T-helper 1 cell (primary cell): ENCODE data around the gene TAF13.
"Not testable (repeated sequence)": the region's sequence is repeated elsewhere in the genome, so short reads cannot be mapped to it uniquely, and the experiment has no call there.

Experiments used
- DNase-seq, 5 donors: peaks; one replicate each; pipeline ENCODE4 v3.0.0-alpha.2; 2012 to 2020

TAF13 gene

DNA sequence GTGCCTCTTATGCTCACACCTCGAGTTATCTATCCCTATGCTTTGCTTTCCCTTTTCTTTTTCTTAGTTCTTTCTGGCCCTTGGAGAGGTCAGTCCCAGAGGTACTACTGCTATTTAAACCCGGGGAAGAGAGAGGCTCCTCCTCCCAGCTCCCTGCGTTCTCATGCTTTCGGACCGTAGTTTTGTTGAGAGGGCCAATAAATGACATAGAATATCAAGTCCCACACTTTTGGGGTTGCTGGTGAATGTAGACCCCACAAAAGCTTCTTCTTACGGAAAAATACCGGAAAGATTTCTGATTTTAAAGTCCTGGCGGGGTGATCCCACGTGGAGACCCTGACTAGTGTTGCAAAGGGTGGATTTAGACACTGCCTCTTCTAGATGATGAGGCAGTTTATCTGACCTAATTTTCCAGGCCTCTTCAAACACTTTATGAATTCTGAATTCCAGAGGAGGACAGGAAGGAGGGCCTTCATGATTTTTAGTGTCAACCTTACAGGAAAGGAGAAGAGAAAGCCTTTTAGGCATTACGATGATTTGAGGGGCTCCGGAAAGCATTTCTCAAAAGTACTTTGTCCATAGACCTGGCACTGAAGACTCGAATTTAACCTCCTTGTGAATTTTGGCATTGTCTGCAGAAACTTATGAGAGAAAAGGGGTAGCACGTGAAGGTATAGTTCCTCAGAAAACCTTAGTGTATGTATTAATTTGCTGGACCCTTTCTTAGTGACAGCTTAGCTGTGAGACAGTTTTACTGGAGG is 15.5 kb upstream of the TAF13 start:
- no peak for DNase-seq

DNA sequence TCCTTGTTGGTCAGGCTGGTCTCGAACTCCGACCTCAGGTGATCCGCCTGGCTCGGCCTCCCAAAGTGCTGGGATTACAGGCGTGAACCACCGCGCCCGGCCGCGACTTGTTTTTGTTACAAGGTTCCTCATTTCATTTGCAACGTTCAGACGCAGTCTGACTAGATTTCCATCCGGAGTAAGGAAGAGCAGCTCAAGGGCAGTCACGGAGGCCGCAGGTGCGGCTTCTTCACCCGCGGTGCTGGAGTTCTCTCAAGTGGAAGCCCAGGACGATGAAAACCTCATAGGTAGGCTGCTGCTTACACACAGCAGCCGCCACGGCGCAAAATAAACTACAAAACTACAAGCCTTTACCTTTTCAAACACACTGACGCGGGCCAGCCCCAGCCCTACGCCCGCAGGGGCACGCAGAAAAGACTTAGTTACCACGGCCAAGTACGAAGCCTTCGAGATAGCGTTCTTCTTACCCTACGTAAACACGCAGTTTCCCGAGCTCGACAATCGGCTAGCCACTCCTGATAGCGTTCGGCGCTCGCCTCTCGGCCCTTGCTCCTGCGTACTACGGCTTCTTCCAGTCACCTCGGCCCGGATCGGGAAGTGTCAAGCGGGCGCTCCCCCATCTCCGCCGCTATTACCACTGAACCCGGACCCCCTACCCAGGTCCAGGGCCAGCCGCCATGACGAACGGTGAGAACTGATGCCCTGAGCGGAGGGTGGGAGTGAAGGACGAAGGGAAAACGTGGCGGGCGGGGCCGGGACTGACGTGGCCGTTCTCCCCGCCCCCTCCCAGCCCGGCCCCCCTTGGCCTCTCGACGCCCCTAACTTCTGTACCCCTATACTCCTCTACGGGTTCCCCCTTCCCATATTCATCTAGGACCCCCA is 14.6 kb upstream of the TAF13 start, which contains the start of gene TMEM167B:
TMEM167B (plus strand) TSS at position 569 of the 882 bp plus-strand sequence; CDS start at position 678, 109 bp downstream.
- DNase-seq, result peak; percentile 66 to 91 (median 78)

DNA sequence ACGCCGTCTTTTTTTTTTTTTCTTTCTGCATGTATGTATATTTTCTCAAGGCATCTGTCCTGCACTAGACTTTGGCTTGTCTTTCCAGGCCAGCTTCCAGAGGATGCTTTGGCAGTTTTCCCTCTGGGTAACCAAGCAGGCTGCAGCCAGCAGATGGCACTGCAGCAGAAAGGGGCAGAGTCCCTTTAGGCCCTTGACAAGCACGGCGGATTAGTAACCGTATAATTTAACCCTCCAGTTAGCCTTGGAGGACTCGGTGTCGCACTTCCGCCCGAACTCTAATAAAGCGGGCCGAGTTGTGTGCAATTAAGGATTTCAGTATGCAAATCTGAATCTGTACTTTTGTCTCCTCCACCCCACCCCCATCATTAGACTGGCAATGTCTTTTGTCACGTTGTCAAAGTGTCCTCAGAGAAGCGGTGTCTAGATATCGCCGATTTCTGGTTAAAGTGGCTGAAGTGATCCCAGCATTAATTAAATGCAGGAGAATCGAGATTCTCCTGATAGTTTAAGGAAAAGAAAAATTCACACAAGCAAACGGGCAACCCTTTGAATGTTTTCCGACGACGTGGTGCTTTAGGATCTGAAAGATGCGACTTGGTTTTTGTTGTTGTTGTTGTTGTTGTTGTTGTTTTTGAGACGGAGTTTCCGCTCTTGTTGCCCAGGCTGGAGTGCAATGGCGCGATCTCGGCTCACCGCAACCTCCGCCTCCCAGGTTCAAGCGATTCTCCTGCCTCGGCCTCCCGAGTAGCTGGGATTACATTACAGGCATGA is 13.6 kb upstream of the TAF13 start:
- peak in 1 of 5 donors; percentile 28 for DNase-seq

DNA sequence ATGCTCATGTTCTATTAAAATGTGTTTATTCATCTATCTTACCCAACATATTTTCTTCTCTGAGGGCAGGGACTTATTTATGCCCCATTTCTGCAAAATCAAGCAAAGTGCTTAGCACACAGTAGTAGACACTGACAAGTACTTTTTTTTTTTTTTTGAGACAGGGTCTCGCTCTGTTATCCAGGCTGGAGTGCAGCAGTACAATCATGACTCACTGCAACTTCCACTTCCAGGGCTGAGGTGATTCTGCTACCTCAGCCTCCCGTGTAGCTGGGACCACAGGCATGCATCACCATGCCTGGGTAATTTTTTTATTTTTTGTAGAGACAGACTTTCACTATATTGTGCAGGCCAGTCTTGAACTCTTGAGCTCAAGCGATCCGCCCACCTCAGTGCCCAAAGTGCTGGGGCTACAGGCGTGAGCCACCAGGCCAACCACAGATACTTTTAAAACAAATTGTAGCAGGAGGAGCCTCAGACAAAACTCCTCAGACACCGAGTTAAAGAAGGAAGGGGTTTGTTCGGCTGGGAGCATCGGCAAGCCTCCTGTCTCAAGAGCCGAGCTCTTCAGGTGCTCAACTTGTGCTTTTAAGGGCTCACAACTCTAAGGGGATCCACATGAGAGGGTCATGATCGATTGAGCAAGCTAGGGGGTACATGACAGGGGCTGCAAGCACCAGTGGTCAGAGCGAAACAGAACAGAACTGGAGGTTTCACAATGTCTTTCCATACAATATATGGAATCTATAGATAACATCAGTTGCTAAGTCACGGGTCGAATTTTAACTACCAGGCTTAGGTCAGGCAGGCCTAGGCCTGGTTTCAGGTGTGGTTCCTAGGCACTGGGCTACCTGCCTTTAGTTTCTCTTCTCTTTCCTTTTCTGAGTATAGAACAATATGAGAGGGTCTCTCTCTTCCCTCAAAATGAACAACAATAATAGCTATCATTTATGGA is 9.0 kb upstream of the TAF13 start:
- DNase-seq, result no peak

DNA sequence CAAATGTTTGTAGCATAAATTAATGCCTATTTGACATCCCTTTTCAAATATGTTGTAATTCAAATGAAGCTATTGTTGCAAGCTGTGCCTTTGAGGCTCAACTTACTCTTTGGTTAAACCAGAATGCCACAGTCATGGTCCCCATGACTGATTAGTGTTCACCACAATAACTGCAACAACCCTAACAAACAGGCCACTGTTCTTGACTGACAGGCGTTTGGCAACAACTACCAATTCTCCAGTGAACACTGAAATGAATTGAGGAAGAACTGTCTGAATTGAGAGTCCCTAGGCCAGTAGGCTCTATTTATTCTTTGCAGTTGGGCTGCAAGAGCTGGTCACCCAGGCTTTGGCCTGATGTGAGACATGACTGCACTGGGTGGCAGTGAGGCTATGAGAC is 8.1 kb upstream of the TAF13 start:
- DNase-seq, result no peak

DNA sequence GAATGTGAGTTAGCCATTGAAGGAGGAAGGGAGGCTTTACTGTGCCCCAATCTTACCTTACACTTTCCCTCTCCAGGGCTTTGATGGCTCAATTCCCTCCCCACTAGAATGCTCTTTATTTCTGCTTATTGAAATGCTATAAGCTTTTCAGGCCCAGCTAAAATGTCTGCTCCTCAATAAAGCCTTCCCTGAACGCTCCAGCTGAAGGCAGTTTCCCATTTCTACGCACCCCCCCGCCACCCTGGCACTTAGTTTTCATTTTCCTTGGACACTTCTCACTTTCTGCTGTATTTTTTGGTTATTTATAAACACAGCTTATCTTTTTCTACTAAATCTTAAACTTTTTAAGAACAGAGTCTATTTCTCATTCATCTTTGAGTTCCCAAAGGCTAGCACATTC is 7.7 kb upstream of the TAF13 start:
- DNase-seq, result no peak

DNA sequence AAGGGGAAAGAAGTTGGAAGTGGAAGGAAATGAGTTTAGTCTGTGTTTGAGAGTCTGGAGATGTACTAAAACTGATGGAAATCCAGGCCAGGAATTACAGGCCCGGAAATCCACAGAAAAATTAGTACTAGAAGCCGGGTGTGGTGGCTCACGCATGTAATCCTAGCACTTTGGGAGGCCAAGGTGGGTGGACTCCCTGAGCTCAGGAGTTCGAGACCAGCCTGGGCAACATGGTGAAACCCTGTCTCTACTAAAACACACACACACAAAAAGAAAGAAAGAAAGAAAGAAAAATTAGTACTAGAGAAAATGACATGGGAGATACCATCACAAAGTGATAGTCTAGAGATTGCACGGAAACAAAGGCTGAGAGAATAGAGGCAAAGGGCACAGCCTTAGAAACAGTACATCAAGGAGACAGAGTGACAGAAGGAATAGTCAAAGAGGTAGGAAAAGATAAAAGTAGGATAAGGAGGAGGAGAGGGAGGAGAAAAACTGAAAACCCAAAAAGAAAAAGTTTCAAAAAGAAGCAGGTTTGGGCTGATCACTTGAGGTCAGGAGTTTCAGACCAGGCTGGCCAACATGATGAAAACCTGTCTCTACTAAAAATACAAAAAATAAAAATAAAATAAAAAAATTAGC is 4.8 kb upstream of the TAF13 start:
- no peak for DNase-seq

DNA sequence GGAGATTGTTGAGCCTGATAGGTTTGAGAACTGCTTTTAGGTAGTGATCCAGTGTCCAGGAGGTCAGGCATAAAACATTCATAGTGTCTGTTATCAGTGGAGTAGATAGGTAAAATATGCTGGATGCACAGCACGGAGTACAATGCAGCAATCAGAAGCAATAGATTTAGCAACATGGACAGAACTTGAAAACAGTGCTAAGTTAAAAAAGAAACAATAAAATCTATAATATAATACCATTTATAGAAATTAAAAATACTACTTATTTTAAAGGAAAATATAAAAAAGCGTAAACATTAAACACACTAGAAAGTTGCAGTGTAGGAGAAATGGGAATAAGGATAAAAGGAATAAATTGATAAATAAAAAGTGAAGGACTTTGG is 3.4 kb upstream of the TAF13 start:
- DNase-seq, result no peak

DNA sequence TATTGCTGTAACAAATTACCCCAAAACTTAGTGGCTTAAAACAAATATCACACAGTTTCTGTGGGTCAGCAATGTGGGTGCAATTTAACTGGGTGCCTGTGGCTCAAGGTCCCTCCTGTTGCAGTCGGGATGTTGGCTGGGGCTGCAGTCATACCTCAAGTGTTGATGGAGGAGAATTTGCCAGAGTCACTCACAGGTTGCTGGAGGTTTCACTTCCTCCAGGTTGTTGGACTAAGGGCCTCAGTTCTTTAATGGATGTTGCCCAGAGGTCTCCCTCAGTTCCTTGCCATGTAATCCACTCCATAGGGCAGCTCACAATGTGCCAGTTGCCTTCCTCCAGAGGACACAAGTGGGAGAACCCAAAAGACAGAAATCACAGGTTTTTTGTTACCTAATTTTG is 2.5 kb upstream of the TAF13 start:
- no peak for DNase-seq

DNA sequence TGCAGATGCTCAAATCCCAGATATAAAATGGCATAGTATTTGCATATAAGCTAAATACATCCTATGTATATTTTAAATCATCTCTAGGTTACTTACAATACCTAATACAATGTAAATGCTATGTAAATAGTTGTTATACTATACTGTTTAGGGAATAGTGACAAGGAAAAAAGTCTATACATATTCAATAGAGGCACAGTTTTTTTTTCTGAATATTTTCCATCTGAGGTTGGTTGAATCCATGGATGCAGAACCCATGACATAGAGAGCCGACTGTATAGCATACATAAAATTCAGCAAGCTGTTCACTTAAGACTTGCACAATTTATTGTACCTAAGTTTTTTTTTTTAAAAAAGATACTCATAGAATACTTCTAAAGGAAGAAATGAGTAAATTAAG is 6.5 kb downstream of the TAF13 start:
- DNase-seq, result no peak

DNA sequence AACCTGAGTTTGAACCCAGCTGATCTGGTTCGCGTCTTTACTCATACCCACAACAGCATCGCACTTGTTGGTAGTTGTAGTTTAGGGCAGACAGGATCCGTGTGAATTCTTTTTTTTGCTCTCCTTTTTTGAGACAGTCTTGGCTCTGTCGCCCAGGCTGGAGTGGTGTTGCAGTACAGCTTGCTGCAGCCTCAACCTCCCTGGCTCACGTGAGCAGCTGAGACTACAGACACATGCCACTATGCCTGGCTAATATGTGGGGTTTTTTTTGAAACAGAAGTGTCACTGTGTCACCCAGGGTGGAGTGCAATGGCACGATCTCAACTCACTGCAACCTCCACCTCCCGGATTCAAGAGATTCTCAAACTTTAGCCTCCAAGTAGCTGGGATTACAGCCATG is 7.9 kb downstream of the TAF13 start:
- no peak for DNase-seq

DNA sequence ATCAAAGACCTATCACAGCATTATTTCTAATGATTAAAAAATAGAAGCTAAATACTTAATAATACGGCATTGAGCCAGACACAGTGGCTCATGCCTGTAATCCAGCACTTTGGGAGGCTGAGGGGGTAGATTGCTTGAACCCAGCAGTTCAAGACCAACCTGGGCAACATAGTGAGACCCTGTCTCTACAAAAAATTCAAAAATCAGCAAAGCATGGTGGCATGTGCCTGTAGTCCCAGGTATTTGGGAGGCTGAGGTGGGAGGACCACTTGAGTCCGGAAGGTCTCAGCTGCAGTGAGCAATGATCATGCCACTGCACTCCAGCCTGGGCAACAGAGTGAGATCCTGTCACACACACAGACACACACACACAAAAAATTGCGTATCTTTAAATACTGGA is 10.7 kb downstream of the TAF13 start:
- no peak for DNase-seq

DNA sequence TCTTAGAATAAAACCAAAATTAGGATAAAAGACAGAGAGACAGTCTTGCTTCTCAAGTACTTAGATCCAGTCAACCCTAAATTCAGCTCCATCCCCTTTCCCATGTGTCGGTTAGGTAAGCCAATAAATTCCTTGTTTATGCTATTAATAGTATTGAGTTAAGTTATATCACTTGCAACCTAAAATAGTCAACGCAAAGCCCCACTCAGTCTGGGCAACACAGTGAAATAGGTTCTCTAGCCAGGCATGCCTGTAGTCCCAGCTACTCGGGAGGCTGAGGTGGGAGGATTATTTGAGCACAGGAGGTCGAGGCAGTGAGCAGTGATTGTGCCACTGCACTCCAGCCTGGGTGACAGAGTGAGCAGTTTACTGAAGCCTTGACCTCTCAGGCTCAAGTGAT is 14.6 kb downstream of the TAF13 start:
- DNase-seq, result no peak

DNA sequence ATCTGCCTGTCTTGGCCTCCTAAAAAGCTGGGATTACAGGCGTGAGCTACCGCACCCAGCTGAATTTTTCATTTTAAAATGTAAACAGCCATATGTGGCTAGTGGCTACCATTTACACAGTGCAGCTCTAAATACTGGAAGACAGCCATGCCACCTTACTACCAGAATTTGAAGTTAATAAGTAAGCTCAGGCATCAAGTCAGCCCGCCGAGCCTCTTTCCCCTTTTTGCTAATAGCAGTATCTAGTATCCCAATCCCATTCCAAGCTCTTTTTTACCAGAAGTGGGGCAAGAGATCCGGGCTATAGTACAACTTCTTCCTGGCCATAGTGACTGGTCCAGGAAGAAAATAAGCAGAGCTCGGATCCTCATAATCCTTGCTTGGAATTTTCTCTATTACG is 15.1 kb downstream of the TAF13 start:
- no peak for DNase-seq

DNA sequence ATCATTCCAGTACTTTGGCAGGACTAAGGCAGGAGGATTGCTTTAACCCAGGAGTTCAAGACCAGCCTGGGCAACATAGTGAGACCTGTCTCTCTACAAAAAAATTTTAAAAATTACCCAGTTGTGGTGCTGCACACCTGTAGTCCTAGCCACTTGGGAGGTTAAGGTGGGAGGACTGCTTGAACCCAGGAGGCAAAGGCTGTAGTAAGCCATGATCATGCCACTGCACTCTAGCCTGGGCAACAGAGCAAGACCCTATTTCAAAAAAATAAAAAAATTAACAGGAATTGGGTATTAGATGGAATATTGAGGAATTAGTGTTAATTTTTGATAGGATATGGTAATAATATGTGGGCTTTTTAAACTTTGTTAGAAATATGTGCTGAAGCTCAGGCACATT is 16.8 kb downstream of the TAF13 start:
- no peak for DNase-seq

DNA sequence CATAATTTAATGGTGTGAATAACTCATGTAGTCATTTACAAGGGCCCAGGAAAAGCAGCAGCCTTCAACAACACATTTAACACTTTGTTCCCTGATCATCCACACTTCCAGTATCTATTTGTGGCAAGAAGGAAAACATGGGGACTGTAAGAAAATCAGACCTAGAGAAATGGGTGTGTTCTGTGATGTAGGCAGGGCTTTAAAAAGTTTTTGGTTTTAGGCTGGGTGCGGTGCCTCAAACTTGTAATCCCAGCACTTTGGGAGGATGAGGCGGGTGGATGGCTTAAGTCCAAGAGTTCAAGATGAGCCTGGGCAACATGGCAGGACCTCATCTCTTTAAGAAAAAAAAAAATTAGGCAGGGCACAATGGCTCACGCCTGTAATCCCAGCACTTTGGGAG is 19.7 kb downstream of the TAF13 start:
- no peak for DNase-seq

DNA sequence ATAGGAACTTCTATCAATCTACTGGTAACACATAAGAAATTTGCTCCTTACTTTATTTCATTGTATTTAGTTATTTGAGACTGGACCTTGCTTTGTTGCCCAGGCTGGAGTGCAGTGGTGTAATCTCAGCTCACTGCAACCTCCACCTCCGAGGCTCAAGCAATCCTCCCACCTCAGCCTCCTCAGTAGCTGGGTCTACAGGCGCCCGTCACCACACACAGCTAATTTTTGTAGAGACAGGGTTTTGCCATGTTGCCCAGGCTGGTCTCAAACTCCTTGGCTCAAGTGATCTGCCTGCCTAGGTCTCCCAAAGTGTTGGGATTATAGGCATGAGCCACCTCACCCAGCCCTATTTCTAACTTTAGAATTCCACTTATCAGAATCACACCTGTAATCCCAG is 23.7 kb downstream of the TAF13 start:
- DNase-seq, result not testable (repeated sequence)

DNA sequence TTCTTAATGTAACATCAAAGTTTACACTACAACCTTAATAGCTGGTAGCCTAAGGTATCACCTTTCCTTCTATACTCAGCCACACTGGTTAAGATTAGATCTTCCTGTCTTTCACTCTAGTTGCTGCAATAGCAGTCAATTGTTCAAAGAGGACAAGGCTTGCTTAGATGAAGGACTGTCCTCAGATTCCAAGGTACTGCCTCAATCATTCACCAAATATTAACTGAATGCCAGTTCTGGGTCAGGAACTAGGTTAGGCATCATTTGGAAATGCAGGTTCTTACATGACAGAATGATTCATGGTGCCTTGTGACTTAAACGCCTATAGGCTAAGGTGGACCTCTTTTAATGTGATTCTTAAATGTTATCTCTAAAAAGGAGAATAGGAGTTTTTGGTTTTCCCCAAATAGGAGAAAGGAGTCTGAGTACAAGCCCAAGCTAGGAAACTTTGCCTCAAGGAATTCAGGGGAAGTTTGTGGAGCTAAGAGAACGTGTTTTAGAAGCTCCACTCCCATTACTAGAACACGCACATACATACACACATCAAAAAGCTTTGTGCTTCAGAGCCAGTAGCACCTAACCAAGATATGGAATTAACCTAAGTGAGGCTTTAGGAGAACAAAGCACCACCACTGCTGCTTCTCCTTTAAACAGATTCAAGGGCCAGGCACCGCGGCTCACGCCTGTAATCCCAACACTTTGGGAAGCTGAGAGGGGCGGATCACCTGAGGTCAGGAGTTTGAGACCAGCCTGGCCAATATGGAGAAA is 25.4 kb downstream of the TAF13 start:
- DNase-seq, result no peak

DNA sequence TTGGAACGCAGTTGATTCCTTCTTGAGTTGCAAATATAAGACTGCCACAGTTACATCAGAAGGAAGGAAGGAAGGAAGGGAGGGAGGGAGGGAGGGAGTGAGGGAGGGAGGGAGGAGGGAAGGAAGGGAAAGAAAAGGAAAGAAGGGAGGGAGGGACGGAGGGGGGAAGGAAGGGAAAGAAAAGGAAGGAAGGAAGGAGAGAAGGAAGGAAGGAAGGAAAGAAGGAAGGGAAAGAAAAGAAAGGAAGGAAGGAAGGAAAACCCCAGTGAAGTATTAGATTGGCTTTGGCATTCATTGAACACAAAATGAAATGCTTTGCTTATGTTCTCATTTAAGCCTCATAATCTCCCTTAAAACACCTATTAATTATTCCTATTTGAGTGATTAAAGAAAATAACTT is 27.5 kb downstream of the TAF13 start:
- no peak for DNase-seq

DNA sequence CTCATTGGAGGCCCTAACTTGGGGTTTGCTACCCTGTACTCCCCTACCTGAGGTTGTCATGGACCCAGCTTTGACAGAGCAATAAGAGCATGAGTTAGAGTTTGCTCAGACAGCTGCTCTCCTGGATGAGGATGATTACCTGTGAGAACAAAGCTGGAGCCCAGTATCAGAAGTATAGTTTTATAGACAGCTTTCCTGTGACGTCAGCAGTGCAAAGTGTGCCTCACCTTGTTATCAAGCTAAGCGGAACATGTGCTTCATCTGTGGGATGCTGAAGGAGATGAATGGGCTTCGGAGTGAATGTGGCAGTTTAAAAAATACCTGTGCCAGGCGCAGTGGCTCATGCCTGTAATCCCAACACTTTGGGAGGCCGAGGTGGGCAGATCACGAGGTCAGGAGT is 28.5 kb downstream of the TAF13 start:
- no peak for DNase-seq

DNA sequence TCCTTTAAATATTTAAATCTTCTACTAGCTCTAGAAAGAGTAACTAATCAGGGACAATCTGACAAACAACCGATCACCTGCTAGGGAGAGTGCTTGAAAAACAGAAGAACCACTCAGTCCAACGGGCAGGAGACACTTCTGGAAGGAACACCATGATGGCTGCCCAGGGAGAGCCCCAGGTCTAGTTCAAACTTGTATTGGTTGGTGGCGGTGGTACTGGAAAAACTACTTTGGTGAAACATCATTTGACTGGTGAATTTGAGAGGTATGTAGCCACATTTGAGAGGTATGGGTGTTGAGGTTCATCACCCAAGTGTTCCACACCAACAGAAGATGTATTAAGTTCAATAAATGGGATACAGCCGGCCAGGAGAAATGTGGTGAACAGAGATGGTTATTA is 29.1 kb downstream of the TAF13 start:
- DNase-seq, result no peak
